Limb (tissue), 2 donors: ENCODE results near the gene DENND6A.
A peak's percentile ranks its signal among the peaks of the same experiment; 100 is the strongest.
"Not testable (repeated sequence)": the region's sequence is repeated elsewhere in the genome, so short reads cannot be mapped to it uniquely, and the experiment has no call there.

Experiments
- DNase-seq, 2 donors: peaks; one replicate each; pipeline ENCODE4 v3.0.0-alpha.2; 2016; ENCODE audit errors: extremely low spot score in 2 of 2

Gene DENND6A

GRCh38 chr3:57644740-57645139 is 48.1 kb downstream of the DENND6A start:
- DNase-seq, result no peak

- DNase-seq, result no peak
Measured at GRCh38 chr3:57637391-57637790, 55.5 kb downstream of the DENND6A start.

GRCh38 chr3:57634259-57634658 is 58.6 kb downstream of the DENND6A start:
- DNase-seq, result not testable (repeated sequence)

- no peak for DNase-seq
Measured at GRCh38 chr3:57627976-57628375, 64.9 kb downstream of the DENND6A start.

- DNase-seq, result no peak
Measured at GRCh38 chr3:57624801-57625200, 68.1 kb downstream of the DENND6A start.

- no peak for DNase-seq
Measured at GRCh38 chr3:57622362-57622761, 70.5 kb downstream of the DENND6A start.

GRCh38 chr3:57617739-57618138 is 75.1 kb downstream of the DENND6A start:
- DNase-seq, result no peak

- DNase-seq, result no peak
Measured at GRCh38 chr3:57616233-57616632, 76.6 kb downstream of the DENND6A start.

- DNase-seq, result not testable (repeated sequence)
Measured at GRCh38 chr3:57611870-57612269, 81.0 kb downstream of the DENND6A start.

GRCh38 chr3:57605683-57606082 is 87.2 kb downstream of the DENND6A start:
- no peak for DNase-seq

GRCh38 chr3:57604971-57605370 is 87.9 kb downstream of the DENND6A start:
- no peak for DNase-seq

- no peak for DNase-seq
Measured at GRCh38 chr3:57600195-57600594, 92.7 kb downstream of the DENND6A start.

GRCh38 chr3:57598765-57599360 is 94.0 kb downstream of the DENND6A start:
- no peak for DNase-seq

- peak; percentile 99 to 100 for DNase-seq
Measured at GRCh38 chr3:57597127-57597923, 95.6 kb downstream of the DENND6A start, which contains the start of gene ARF4. TSS of gene ARF4 (minus strand) at chr3:57597344. CDS start at chr3:57597140, 204 bp downstream.

GRCh38 chr3:57596495-57597126 is 96.3 kb downstream of the DENND6A start:
- DNase-seq, result peak; percentile 38 to 83

- no peak for DNase-seq
Measured at GRCh38 chr3:57594576-57594975, 98.3 kb downstream of the DENND6A start.

- no peak for DNase-seq
Measured at GRCh38 chr3:57594144-57594543, 98.7 kb downstream of the DENND6A start.

- DNase-seq, result no peak
Measured at GRCh38 chr3:57592306-57592705, 100.6 kb downstream of the DENND6A start.

- no peak for DNase-seq
Measured at GRCh38 chr3:57587905-57588304, 105.0 kb downstream of the DENND6A start.

GRCh38 chr3:57586778-57587177 is 106.1 kb downstream of the DENND6A start:
- DNase-seq, result no peak

GRCh38 chr3:57583544-57583943 is 109.3 kb downstream of the DENND6A start:
- no peak for DNase-seq

- no peak for DNase-seq
Measured at GRCh38 chr3:57582474-57583168, 110.3 kb downstream of the DENND6A start.
